GM18502 (cell line): ENCODE data around the gene CDC23.
"Not testable (repeated sequence)": the region's sequence is repeated elsewhere in the genome, so short reads cannot be mapped to it uniquely, and the experiment has no call there.

ENCODE experiments used
- ATAC-seq: cut with Tn5 transposase; IDR thresholded peaks from one replicate; pipeline ENCODE4 v1.9.1; 2021; ENCODE audit warnings: mild to moderate bottlenecking; ENCODE audit not compliant: unreplicated experiment, poor library complexity

CDC23 gene

GRCh38 chr5:138213161-138214029, at the start of gene CDC23:
TSS of gene CDC23 (minus strand) at chr5:138213323. CDS start at chr5:138213312, 11 bp downstream.
- ATAC-seq, result peak; percentile 96

GRCh38 chr5:138258704-138259292, 45.7 kb upstream of the CDC23 start:
- no peak for ATAC-seq

GRCh38 chr5:138257583-138257982, 44.5 kb upstream of the CDC23 start:
- ATAC-seq, result no peak

GRCh38 chr5:138252944-138253343, 39.8 kb upstream of the CDC23 start:
- ATAC-seq, result no peak

- not testable (repeated sequence) for ATAC-seq
These were observed 34.7 kb upstream of the CDC23 start for GRCh38 chr5:138247800-138248199.

- ATAC-seq, result no peak
These were observed 33.7 kb upstream of the CDC23 start for GRCh38 chr5:138246822-138247221.

- no peak for ATAC-seq
These were observed 33.2 kb upstream of the CDC23 start for GRCh38 chr5:138246334-138246733.

GRCh38 chr5:138245717-138246116, 32.6 kb upstream of the CDC23 start:
- no peak for ATAC-seq

- no peak for ATAC-seq
These were observed 30.7 kb upstream of the CDC23 start for GRCh38 chr5:138243794-138244193.

- ATAC-seq, result no peak
These were observed 28.8 kb upstream of the CDC23 start for GRCh38 chr5:138241688-138242571.

GRCh38 chr5:138240650-138241385, 27.7 kb upstream of the CDC23 start:
- no peak for ATAC-seq

- no peak for ATAC-seq
These were observed 24.9 kb upstream of the CDC23 start for GRCh38 chr5:138238034-138238433.

- ATAC-seq, result no peak
These were observed 21.5 kb upstream of the CDC23 start for GRCh38 chr5:138234651-138235050.

GRCh38 chr5:138233280-138233679, 20.2 kb upstream of the CDC23 start:
- ATAC-seq, result no peak

GRCh38 chr5:138230981-138231589, 18.0 kb upstream of the CDC23 start:
- ATAC-seq, result no peak

GRCh38 chr5:138230261-138230660, 17.1 kb upstream of the CDC23 start:
- ATAC-seq, result no peak

GRCh38 chr5:138229387-138229786, 16.3 kb upstream of the CDC23 start:
- ATAC-seq, result no peak

GRCh38 chr5:138226910-138227309, 13.8 kb upstream of the CDC23 start:
- no peak for ATAC-seq

- no peak for ATAC-seq
These were observed 11.6 kb upstream of the CDC23 start for GRCh38 chr5:138224712-138225111.

GRCh38 chr5:138223532-138223931, 10.4 kb upstream of the CDC23 start:
- ATAC-seq, result no peak
